Left lung (tissue), 14 donors: ENCODE data around the gene FAP. TPM values are rescaled to one million over a fixed set of nuclear protein-coding genes. Genes with fewer than 3 reads are reported as not detected.

ENCODE experiments used
- ATAC-seq: fragments of 200-7000 bp; cut with Tn5 transposase; one replicate; pipeline ENCODE4 v1.9.1; 2020; ENCODE audit warnings: moderate library complexity
- DNase-seq, 4 donors: peaks; one replicate each; pipeline ENCODE4 v3.0.0-alpha.2; 2013 to 2020
- H3K27ac ChIP-seq, 2 donors: fragments of 200-600 bp; sonication (generic) in 1 of 2; one replicate each; pipeline versions ENCODE4 v1.5.0 to v1.8.0; 2020 to 2021
- H3K27me3 ChIP-seq, 2 donors: fragments of 200-600 bp; sonication (generic) in 1 of 2; one replicate each; pipeline versions ENCODE4 v1.5.0 to v1.8.0; 2020 to 2021
- H3K36me3 ChIP-seq, 2 donors: fragments of 200-600 bp; sonication (generic) in 1 of 2; one replicate each; pipeline versions ENCODE4 v1.5.0 to v1.8.0; 2020 to 2021
- H3K4me1 ChIP-seq, 2 donors: fragments of 200-600 bp; one replicate each; pipeline ENCODE4 v1.8.0; 2021
- H3K4me3 ChIP-seq, 2 donors: fragments of 200-600 bp; sonication (generic) in 1 of 2; one replicate each; pipeline versions ENCODE4 v1.5.0 to v1.8.0; 2020 to 2021; ENCODE audit warnings: mild to moderate bottlenecking in 1 of 2
- H3K9me3 ChIP-seq, 2 donors: fragments of 200-600 bp; sonication (generic) in 1 of 2; one replicate each; pipeline versions ENCODE4 v1.5.0 to v1.8.0; 2020 to 2021
- CTCF ChIP-seq, 2 donors: fragments of 200-600 bp; sonication (generic) in 1 of 2; IDR thresholded peaks; one replicate each; pipeline versions ENCODE4 v1.5.0 to v1.8.0; 2021; ENCODE audit warnings: antibody characterized with exemption in 2 of 2
- intact Hi-C, 2 donors: fragments of 100-400 bp; cut with DNase I; formaldehyde crosslinking; loops; one replicate each; pipeline versions ENCODE4 v1.11.2 to v1.14.2; 2022
- long read RNA-seq, 12 donors: library from polyadenylated mRNA in 2 of 12; unstranded in 2 of 12; transcript quantifications; one replicate each; pipeline ENCODE4 v2.0.0 and lab custom pipeline, GENCODE V29; 2019 to 2026
- polyA plus RNA-seq, 6 donors: library from polyadenylated mRNA; unstranded; fragments of 120-200 nt; gene quantifications; one replicate each; pipeline ENCODE4 v1.2.1, GENCODE V29; 2013; ENCODE audit not compliant: insufficient read length in 6 of 6
- total RNA-seq, 2 donors: library from RNA; stranded (reverse); fragmentation: NEBNext Ultra II Directional; extraction: Animal tissue kit (Norgen Biotek cat#: 25700); gene quantifications; one replicate each; pipeline ENCODE4 v1.2.1, GENCODE V29; 2021
- donor health status: DM: no; HTN: yes; CAD: no.
- donor health status: DM: no; HTN: no; CAD: no.

FAP gene
- total RNA-seq = 10 to 100 TPM; 15.0 to 25.3 TPM
- 10 to 100 TPM; 19.7 to 43.7 (median 27.4) TPM for polyA plus RNA-seq
- long read RNA-seq, donor 1, partial matches to known transcripts = 0 of 1 reads
- long read RNA-seq, donor 1, other reads (novel, unspliced or antisense) = 0 of 1 reads
- long read RNA-seq, donor 2, partial matches to known transcripts = 0 of 3 reads
- long read RNA-seq, donor 2, other reads (novel, unspliced or antisense) = 0 of 3 reads
- long read RNA-seq, donor 3, partial matches to known transcripts = 0 of 4 reads
- long read RNA-seq, donor 3, other reads (novel, unspliced or antisense) = 0 of 4 reads
- long read RNA-seq, donor 4, partial matches to known transcripts = 5 of 8 reads
- long read RNA-seq, donor 4, other reads (novel, unspliced or antisense) = 1 of 8 reads
- long read RNA-seq, donor 5, partial matches to known transcripts = 0 of 2 reads
- long read RNA-seq, donor 5, other reads (novel, unspliced or antisense) = 0 of 2 reads
- long read RNA-seq, donor 6, partial matches to known transcripts = 0 of 3 reads
- long read RNA-seq, donor 6, other reads (novel, unspliced or antisense) = 0 of 3 reads
- long read RNA-seq, donor 7, partial matches to known transcripts = 0 of 2 reads
- long read RNA-seq, donor 7, other reads (novel, unspliced or antisense) = 0 of 2 reads
- long read RNA-seq, donor 8 = 0 reads
- long read RNA-seq, donor 9 = 0 reads
- long read RNA-seq, donor 10 = 0 reads
- long read RNA-seq, donor 11, partial matches to known transcripts = 0 of 3 reads
- long read RNA-seq, donor 11, other reads (novel, unspliced or antisense) = 0 of 3 reads
- long read RNA-seq, donor 12, partial matches to known transcripts = 0 of 2 reads
- long read RNA-seq, donor 12, other reads (novel, unspliced or antisense) = 0 of 2 reads

GRCh38 chr2:162243294-162243693 lies at the start of gene FAP:
FAP (minus strand) TSS chr2:162243445; CDS start chr2:162243327, 118 bp downstream.
- Histone ChIP-seq H3K36me3 (no peaks in the 10 kb centered on the region), H3K27ac (peak within 1 kb of the TSS; percentile 62 to 88), H3K4me1 (peaks cover 6 to 14% of the 10 kb centered on the region in 2 donors), H3K9me3 (no peaks in the 10 kb centered on the region), H3K27me3 (no peaks in the 10 kb centered on the region), H3K4me3 (peak within 1 kb of the TSS; percentile 8 to 13)
- ATAC-seq = no peak
- peak in 1 of 4 donors; percentile 67 for DNase-seq
- TF ChIP-seq CTCF (IDR thresholded peaks at IDR 0.05) = no peak
- intact Hi-C loops = no loop called here

GRCh38 chr2:162291748-162292147 lies 48.5 kb upstream of the FAP start:
- Histone ChIP-seq H3K9me3 (no peaks in the 10 kb centered on the region), H3K4me1 (peaks cover 0 to 17% of the 10 kb centered on the region in 2 donors), H3K36me3 (peaks cover 0 to 19% of the 10 kb centered on the region in 2 donors), H3K4me3 (no peak overlapping the region), H3K27me3 (no peaks in the 10 kb centered on the region), H3K27ac (no peak overlapping the region)
- peak in 1 of 4 donors; percentile 11 for DNase-seq
- intact Hi-C loops = no loop called here
- peak; percentile 50 for ATAC-seq
- no peak for TF ChIP-seq CTCF (IDR thresholded peaks at IDR 0.05)

- Histone ChIP-seq H3K9me3 (no peaks in the 10 kb centered on the region), H3K4me3 (no peak overlapping the region), H3K27ac (no peak overlapping the region), H3K4me1 (no peaks in the 10 kb centered on the region), H3K27me3 (no peaks in the 10 kb centered on the region), H3K36me3 (peaks cover 0 to 89% of the 10 kb centered on the region in 2 donors)
- intact Hi-C loops = no loop called here
- TF ChIP-seq CTCF (IDR thresholded peaks at IDR 0.05) = no peak
- ATAC-seq = no peak
- DNase-seq = no peak
These were observed 39.6 kb upstream of the FAP start for GRCh38 chr2:162282765-162283425.

- no peaks in the 10 kb centered on the region for H3K27me3 ChIP-seq
- no peak for TF ChIP-seq CTCF (IDR thresholded peaks at IDR 0.05)
- peaks cover 0 to 87% of the 10 kb centered on the region in 2 donors for H3K36me3 ChIP-seq
- H3K27ac ChIP-seq = no peak overlapping the region
- DNase-seq = no peak
- no peak for ATAC-seq
- H3K4me3 ChIP-seq = no peak overlapping the region
- no peaks in the 10 kb centered on the region for H3K9me3 ChIP-seq
- no peaks in the 10 kb centered on the region for H3K4me1 ChIP-seq
- intact Hi-C loops = no loop called here
These were observed 37.4 kb upstream of the FAP start for GRCh38 chr2:162280654-162281053.
